Activated CD4-positive, alpha-beta T cell treated with anti-CD3 and anti-CD28 coated beads, Interleukin-2, Interleukin-6, amounts not matched to agents 100 ng/mL and 50 ng/mL, durations not matched to agents 16 hours and 8 hours (primary cell): Measurements from ENCODE around the gene RAP1GDS1.
"Not testable (repeated sequence)": the region's sequence is repeated elsewhere in the genome, so short reads cannot be mapped to it uniquely, and the experiment has no call there.

Experiments used
- DNase-seq: peaks from one replicate; pipeline ENCODE4 v3.0.0-alpha.2; 2020

The RAP1GDS1 gene

GRCh38 chr4:98358630-98359248 lies 97.6 kb downstream of the RAP1GDS1 start:
- no peak for DNase-seq

DNA sequence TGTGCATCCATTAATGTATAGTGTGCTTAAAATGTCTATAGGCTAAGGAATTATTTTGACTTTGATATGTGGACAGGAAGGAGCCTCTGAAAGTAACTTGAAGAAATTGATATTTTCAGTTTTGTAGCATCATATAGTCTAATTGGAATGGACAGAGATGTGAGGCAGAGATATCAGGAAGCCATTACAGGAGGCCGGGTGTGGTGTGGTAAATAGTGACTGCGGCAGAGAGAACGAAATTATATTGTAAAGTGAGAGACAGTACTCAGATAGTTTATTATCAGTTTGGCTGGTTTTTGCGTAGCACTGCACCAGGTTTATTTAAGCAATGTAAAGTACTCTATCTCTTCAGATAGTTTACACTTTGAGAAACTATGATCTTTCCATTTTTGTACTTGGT lies 98.5 kb downstream of the RAP1GDS1 start:
- no peak for DNase-seq

- no peak for DNase-seq
Observed at GRCh38 chr4:98363431-98363830, 102.2 kb downstream of the RAP1GDS1 start.

DNA sequence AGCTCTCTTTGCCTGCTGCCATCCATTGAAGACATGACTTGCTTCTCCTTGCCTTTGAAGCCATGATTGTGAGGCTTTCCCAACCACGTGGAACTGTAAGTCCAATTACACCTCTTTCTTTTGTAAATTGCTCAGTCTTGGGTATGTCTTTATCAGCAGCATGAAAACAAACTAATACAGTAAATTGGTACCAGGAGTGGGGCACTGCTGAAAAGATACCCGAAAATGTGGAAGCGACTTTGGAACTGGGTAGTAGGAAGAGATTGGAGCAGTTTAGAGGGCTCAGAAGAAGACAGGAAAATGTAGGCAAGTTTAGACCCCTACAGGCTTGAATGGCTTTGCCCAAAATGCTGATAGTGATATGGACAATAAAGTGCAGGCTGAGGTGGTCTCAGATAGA lies 105.1 kb downstream of the RAP1GDS1 start:
- DNase-seq = not testable (repeated sequence)

DNA sequence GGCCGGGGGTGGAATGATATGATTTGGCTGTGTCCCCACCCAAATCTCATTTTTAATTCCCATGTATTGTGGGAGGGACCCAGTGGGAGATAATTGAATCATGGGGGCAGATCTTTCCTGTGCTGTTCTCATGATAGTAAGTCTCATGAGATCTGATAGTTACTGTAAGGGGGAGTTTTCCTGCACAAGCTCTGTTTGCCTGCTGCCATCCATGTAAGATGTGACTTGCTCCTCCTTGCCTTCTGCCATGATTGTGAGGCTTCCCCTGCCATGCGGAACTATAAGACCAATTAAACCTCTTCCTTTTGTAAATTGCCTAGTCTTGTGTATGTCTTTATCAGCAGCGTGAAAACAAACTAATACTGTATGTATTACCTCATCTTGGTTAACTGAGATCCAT lies 106.8 kb downstream of the RAP1GDS1 start:
- not testable (repeated sequence) for DNase-seq

GRCh38 chr4:98369322-98369721 lies 108.1 kb downstream of the RAP1GDS1 start:
- DNase-seq = no peak

GRCh38 chr4:98374643-98375042 lies 113.5 kb downstream of the RAP1GDS1 start:
- no peak for DNase-seq

DNA sequence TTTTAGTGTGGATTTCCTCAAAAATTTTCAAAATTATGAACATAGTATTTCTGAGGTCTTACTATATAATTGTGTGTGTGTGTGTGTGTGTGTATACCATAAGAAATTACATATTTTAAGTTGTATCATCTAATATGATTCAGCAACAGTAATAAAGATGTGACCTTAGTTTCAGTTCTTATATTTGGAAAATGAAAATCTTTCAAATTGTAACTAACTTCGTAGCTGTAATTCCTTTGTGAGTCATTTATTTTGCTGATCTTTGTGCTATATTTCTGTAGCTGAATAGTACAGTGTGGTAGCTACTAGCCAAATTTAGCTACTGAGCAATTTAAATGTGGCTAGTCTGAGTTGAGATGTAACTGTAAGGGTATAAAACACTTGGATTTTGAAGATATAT lies 116.4 kb downstream of the RAP1GDS1 start:
- peak; percentile 25 for DNase-seq

- no peak for DNase-seq
Observed at GRCh38 chr4:98381306-98381705, 120.1 kb downstream of the RAP1GDS1 start.

DNA sequence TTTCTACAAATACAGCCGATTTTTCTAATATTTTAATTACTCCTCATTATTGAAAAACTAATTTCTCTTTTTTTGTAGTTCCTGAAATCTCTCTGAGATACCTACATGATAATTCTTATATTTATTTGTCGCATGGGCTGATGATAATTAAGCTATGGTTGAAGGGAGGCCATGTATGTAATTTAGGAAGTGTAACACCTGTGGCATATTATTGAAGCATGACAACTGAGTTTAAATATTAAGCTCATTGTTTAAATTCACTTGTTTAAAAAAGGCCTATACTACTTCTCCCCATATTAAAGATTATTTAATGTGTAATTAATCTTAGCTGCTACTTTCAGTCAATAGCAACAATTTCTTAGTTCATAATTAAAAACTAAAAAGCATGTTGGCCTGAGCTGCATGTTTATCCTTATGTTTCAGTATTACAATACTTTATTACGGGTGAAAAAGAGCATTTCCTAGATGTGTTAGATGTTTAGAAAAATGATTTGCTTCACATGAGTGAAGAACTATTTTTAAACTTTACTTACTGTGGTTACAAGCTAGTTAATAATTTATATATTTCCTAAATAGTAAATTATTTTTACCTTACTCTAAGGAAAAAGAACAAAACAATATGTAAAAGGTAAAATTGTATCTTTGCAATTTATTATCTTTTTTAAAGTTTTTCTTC lies 122.4 kb downstream of the RAP1GDS1 start:
- DNase-seq = no peak

DNA sequence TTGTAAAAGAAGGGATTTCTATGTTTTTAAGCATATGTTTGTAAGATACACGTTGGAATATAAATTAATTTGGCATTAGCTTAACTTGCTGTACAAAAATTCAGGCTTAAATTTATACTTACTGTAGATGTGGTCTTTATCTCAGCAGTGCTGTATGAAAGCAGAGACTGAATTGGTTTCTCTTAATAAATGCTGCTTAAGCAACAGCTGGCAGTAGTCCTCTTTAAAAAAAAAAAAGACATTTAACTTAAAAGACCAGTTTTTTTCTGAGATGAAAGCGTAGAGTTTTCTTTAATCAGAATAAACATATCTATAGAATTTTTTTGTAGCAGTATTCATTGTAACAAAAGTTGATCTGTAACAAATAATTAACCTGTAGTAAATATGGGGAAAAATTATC lies 124.6 kb downstream of the RAP1GDS1 start:
- DNase-seq = no peak

GRCh38 chr4:98387345-98388026 lies 126.3 kb downstream of the RAP1GDS1 start:
- no peak for DNase-seq

- DNase-seq = no peak
Observed at GRCh38 chr4:98394134-98394533, 132.9 kb downstream of the RAP1GDS1 start.

GRCh38 chr4:98399915-98400314 lies 138.7 kb downstream of the RAP1GDS1 start:
- DNase-seq = no peak

- peak; percentile 25 for DNase-seq
Observed at GRCh38 chr4:98406819-98407218, 145.6 kb downstream of the RAP1GDS1 start.

DNA sequence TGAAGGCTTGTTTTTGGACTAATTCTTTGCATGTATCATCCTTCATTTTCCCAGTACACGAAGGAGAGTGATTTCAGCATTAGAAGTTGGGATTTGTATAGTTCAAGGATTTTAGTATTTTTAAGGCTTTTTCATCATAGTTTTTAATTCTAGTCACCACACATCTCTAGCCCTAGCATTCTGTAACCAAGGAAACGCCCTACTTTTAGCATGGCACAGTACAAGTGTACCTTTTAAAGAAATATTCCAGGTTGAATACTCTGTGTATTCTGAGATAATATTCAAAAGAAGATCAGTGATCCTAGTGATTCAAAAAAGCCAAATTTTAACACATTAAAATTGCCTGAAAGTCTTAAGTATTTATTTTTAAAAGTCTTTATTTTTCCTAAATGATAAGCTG lies 150.5 kb downstream of the RAP1GDS1 start:
- DNase-seq = no peak

DNA sequence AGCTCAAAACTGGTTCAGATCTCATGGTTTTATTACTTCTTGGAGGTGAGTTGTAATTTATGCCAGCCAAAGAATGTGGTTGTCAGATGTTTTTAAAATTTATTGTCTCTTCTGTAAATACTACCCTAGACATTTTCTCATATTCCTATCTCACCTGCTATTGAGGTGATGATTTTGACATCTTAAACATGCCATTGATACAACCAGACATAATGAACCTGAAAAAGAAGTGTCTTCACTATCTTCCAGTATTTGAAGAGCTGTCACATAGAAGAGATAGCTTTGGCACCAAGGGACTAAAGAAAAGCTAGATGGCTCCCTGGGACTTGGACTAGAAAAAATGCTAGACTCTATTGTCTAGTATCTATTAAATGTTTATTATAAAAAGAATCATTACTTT lies 155.7 kb downstream of the RAP1GDS1 start:
- DNase-seq = no peak

GRCh38 chr4:98420151-98420550 lies 159.0 kb downstream of the RAP1GDS1 start:
- DNase-seq = not testable (repeated sequence)

GRCh38 chr4:98421111-98421510 lies 159.9 kb downstream of the RAP1GDS1 start:
- DNase-seq = no peak

DNA sequence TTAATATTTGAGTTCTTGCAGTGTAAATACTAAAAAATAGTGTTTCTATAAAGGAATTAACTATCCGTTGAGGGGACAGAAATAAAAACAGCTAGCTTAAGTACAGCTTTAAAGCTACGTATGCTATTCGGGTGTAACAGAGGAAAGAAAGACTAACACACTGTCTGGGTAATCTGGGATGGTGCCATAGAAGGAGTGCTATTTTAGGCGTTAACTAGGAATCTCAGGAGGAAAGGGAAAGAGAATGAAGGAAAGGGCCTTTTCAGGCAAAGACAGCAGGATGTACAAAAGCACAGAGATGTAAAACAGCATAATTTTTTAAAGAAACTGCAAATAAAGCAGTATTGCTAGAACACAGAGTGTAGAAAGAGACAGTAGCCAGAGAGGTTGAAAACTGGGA lies 161.8 kb downstream of the RAP1GDS1 start:
- no peak for DNase-seq

- peak; percentile 38 for DNase-seq
Observed at GRCh38 chr4:98430708-98431403, 169.7 kb downstream of the RAP1GDS1 start.

GRCh38 chr4:98433691-98434090 lies 172.5 kb downstream of the RAP1GDS1 start:
- no peak for DNase-seq

GRCh38 chr4:98434816-98435215 lies 173.6 kb downstream of the RAP1GDS1 start:
- DNase-seq = no peak

- DNase-seq = no peak
Observed at GRCh38 chr4:98444371-98444770, 183.2 kb downstream of the RAP1GDS1 start.
